Astrocyte (in vitro differentiated cells and primary cell): Measurements from ENCODE around the gene CCDC38.

Experiments used
- EZH2 ChIP-seq: IDR thresholded peaks from 2 replicates; pipeline ENCODE4 v1.6.1; 2012; ENCODE audit warnings: mild to moderate bottlenecking, low read length, inconsistent platforms; ENCODE audit not compliant: insufficient read depth
- TF ChIP-seq, protein P1 (sequence below): IDR thresholded peaks from 2 replicates; pipeline ENCODE4 v1.5.1; 2011; ENCODE audit warnings: low read depth, mild to moderate bottlenecking, inconsistent platforms, low read length, moderate library complexity; ENCODE audit not compliant: insufficient read depth

DNA sequence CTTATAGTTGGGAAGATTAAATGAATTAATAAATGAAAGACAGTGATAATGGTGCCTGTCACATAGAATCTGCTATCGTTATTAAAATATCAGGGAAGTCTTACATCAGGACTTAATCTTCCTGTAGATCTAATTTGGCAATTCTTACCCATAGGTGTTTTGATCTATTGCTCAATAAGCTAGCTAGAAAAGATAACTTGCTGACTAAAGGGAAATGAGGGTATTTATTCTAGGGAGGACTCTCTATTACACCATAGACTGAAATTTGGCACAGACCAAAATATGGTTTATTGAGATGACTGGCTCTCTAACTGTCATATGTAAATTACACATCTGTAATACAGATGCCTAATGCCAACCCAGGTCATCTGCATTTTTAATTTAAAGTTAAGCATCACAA lies 42.3 kb upstream of the CCDC38 start:
- TF ChIP-seq, protein P1, sequence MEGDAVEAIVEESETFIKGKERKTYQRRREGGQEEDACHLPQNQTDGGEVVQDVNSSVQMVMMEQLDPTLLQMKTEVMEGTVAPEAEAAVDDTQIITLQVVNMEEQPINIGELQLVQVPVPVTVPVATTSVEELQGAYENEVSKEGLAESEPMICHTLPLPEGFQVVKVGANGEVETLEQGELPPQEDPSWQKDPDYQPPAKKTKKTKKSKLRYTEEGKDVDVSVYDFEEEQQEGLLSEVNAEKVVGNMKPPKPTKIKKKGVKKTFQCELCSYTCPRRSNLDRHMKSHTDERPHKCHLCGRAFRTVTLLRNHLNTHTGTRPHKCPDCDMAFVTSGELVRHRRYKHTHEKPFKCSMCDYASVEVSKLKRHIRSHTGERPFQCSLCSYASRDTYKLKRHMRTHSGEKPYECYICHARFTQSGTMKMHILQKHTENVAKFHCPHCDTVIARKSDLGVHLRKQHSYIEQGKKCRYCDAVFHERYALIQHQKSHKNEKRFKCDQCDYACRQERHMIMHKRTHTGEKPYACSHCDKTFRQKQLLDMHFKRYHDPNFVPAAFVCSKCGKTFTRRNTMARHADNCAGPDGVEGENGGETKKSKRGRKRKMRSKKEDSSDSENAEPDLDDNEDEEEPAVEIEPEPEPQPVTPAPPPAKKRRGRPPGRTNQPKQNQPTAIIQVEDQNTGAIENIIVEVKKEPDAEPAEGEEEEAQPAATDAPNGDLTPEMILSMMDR = no peak
- no peak for TF ChIP-seq EZH2
